GM18951 (cell line): ENCODE data around the gene KCNIP1.

ENCODE experiments used
- POLR2A ChIP-seq: IDR thresholded peaks from 4 replicates; pipeline ENCODE4 v1.6.1; 2011; ENCODE audit warnings: mild to moderate bottlenecking; ENCODE audit not compliant: insufficient read length, insufficient read depth; ENCODE audit errors: extremely low read depth
- in situ Hi-C: fragments of 300-500 bp; cut with MboI; formaldehyde crosslinking; loops from one replicate; pipeline ENCODE4 v1.12.0; 2022; ENCODE audit warnings: low sequenced_read_pairs, mixed read lengths, inconsistent platforms; ENCODE audit not compliant: unreplicated experiment

The KCNIP1 gene

GRCh38 chr5:170632266-170632984, 128.6 kb downstream of the KCNIP1 start:
- TF ChIP-seq POLR2A = no peak
- in situ Hi-C loops = no loop called here

GRCh38 chr5:170632985-170633234, 129.1 kb downstream of the KCNIP1 start:
- no peak for TF ChIP-seq POLR2A
- in situ Hi-C loops = no loop called here

- in situ Hi-C loops = no loop called here
- no peak for TF ChIP-seq POLR2A
Observed at GRCh38 chr5:170633235-170634081, 129.6 kb downstream of the KCNIP1 start.

GRCh38 chr5:170634256-170634990, 130.6 kb downstream of the KCNIP1 start:
- no peak for TF ChIP-seq POLR2A
- in situ Hi-C loops = no loop called here

- TF ChIP-seq POLR2A = no peak
- in situ Hi-C loops = no loop called here
Observed at GRCh38 chr5:170635706-170636105, 131.9 kb downstream of the KCNIP1 start.

GRCh38 chr5:170636206-170636605, 132.4 kb downstream of the KCNIP1 start:
- in situ Hi-C loops = no loop called here

GRCh38 chr5:170636801-170637477, 133.1 kb downstream of the KCNIP1 start:
- TF ChIP-seq POLR2A = no peak
- in situ Hi-C loops = no loop called here

More at GRCh38 chr5:170636206-170636605, 132.4 kb downstream of the KCNIP1 start:
- TF ChIP-seq POLR2A = no peak

GRCh38 chr5:170638051-170638450, 134.2 kb downstream of the KCNIP1 start:
- in situ Hi-C loops = no loop called here
- TF ChIP-seq POLR2A = no peak

- TF ChIP-seq POLR2A = no peak
Observed at GRCh38 chr5:170638454-170639220, 134.8 kb downstream of the KCNIP1 start.

GRCh38 chr5:170639221-170639925, 135.6 kb downstream of the KCNIP1 start:
- in situ Hi-C loops = no loop called here
- no peak for TF ChIP-seq POLR2A

More at GRCh38 chr5:170638454-170639220, 134.8 kb downstream of the KCNIP1 start:
- in situ Hi-C loops = no loop called here

- in situ Hi-C loops = no loop called here
- TF ChIP-seq POLR2A = no peak
Observed at GRCh38 chr5:170640731-170641588, 137.1 kb downstream of the KCNIP1 start.
